ENCODE measurements around the gene GRM7. TPM values are rescaled to one million over a fixed set of nuclear protein-coding genes. Genes with fewer than 3 reads are reported as not detected.

Gene GRM7
- total RNA-seq, 1 experiment from 2014 or later: not detected

DNA sequence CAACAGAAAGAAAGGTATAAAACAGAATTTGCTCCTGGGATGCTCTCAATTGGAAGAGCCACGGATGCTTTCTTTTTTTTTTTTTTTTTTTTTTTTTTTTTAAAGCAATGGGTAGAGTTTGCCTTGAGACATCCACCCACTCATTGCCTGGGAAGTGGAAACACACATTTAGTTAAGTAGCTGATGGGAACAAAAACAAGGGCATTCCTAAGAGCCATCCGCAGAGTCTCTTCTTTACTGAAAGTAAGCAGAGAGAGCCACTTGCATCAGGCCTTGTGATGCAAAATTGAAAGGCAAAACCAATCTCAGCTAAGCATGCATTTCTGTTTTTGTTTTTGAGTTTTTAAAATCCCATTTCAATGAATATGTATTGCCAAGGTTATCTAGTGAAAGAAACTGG, 852.8 kb downstream of the GRM7 start:
- CTCF ChIA-PET: no interaction called here
- ATAC-seq: no peak
- TF ChIP-seq EZH2 (IDR thresholded peaks at IDR 0.05; ENCODE audit: low read length, unreplicated experiment): no peak
- TF ChIP-seq, protein P1, sequence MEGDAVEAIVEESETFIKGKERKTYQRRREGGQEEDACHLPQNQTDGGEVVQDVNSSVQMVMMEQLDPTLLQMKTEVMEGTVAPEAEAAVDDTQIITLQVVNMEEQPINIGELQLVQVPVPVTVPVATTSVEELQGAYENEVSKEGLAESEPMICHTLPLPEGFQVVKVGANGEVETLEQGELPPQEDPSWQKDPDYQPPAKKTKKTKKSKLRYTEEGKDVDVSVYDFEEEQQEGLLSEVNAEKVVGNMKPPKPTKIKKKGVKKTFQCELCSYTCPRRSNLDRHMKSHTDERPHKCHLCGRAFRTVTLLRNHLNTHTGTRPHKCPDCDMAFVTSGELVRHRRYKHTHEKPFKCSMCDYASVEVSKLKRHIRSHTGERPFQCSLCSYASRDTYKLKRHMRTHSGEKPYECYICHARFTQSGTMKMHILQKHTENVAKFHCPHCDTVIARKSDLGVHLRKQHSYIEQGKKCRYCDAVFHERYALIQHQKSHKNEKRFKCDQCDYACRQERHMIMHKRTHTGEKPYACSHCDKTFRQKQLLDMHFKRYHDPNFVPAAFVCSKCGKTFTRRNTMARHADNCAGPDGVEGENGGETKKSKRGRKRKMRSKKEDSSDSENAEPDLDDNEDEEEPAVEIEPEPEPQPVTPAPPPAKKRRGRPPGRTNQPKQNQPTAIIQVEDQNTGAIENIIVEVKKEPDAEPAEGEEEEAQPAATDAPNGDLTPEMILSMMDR (conservative IDR thresholded peaks at IDR 0.05; ENCODE audit: low read depth, low read length): no peak
- TF ChIP-seq EZH2phosphoT487 (IDR thresholded peaks at IDR 0.05; ENCODE audit: borderline replicate concordance, low read length): no peak
- no peak overlapping the region for H3K4me3 ChIP-seq (ENCODE audit: low read length)
- no peak for DNase-seq
- BruUV-seq (replicated peaks): no TSS peak
- no peaks in the 10 kb centered on the region for H3K79me2 ChIP-seq (ENCODE audit: low read length)
- no peaks in the 10 kb centered on the region for H4K20me1 ChIP-seq (ENCODE audit: low read length)
- no peaks in the 10 kb centered on the region for H3F3A ChIP-seq (ENCODE audit: low read length, unreplicated experiment)
- H3K27ac ChIP-seq (ENCODE audit: low read length): no peak overlapping the region
- no peaks in the 10 kb centered on the region for H3K36me3 ChIP-seq (ENCODE audit: low read depth, low read length)
- no peak overlapping the region for H2AFZ ChIP-seq (ENCODE audit: low read length)
- peaks cover 10% of the 10 kb centered on the region; the same call in 1 of the 2 replicates for H3K9me3 ChIP-seq (ENCODE audit: low read length)
- intact Hi-C loops (cut with micrococcal nuclease): no loop called here
- no peaks in the 10 kb centered on the region for H3K27me3 ChIP-seq (ENCODE audit: low read length)
- no peaks in the 10 kb centered on the region for H3K9me2 ChIP-seq (replicated peaks; ENCODE audit: low read length)
- no peaks in the 10 kb centered on the region for H3K4me1 ChIP-seq (ENCODE audit: insufficient read depth, low read length)
- H3K9ac ChIP-seq (ENCODE audit: low read length): no peak overlapping the region
- H3K4me2 ChIP-seq (ENCODE audit: low read length): no peak overlapping the region
- POLR2A ChIA-PET (ENCODE audit: unreplicated experiment): no interaction called here

DNA sequence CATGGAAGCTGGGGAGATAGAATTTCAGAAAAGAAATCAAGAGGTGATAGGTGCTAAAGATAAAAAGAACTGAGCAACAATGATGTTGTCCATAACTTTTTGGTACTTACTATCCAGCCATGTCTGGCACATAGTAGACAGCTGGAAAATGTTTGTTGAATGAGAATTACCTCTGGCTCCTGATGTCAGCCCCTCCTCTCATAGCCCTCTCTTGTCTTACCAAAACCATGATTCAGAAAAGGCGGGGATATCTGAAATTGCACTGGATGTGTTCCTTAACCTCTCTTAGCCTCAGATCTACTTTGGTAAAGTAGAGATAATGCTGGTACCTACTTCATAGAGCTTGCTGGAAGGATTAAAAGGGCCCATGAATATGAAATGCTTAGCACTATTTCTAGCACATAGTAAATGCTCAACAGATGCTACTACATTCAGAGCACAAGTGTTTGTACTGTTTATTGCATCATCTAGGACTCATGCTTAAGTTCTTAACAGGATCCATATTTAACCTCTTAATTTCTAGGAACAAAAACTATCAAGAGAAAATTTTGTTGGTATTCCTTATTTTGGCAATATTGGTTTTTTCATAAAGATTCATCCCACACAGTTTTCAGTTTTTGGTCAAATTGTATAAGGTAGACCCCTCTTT, 859.9 kb downstream of the GRM7 start:
- no peak overlapping the region for H3K27ac ChIP-seq (ENCODE audit: low read length)
- no peaks in the 10 kb centered on the region for H3K27me3 ChIP-seq (ENCODE audit: low read length)
- H2AFZ ChIP-seq (ENCODE audit: low read length): no peak overlapping the region
- no peak overlapping the region for H3K4me3 ChIP-seq (ENCODE audit: low read length)
- CTCF ChIA-PET: no interaction called here
- no peak for ATAC-seq
- peaks cover 9% of the 10 kb centered on the region; the same call in 1 of the 2 replicates for H3K9me3 ChIP-seq (ENCODE audit: low read length)
- H3K79me2 ChIP-seq (ENCODE audit: low read length): no peaks in the 10 kb centered on the region
- no peak overlapping the region for H3K9ac ChIP-seq (ENCODE audit: low read length)
- BruUV-seq (replicated peaks): no TSS peak
- no peaks in the 10 kb centered on the region for H3K36me3 ChIP-seq (ENCODE audit: low read depth, low read length)
- TF ChIP-seq EZH2 (IDR thresholded peaks at IDR 0.05; ENCODE audit: low read length, unreplicated experiment) (no peak), EZH2phosphoT487 (IDR thresholded peaks at IDR 0.05; ENCODE audit: borderline replicate concordance, low read length) (no peak)
- TF ChIP-seq, protein P1 (conservative IDR thresholded peaks at IDR 0.05; ENCODE audit: low read depth, low read length): no peak
- H3F3A ChIP-seq (ENCODE audit: low read length, unreplicated experiment): no peaks in the 10 kb centered on the region
- POLR2A ChIA-PET (ENCODE audit: unreplicated experiment): no interaction called here
- no peaks in the 10 kb centered on the region for H3K9me2 ChIP-seq (replicated peaks; ENCODE audit: low read length)
- H3K4me1 ChIP-seq (ENCODE audit: insufficient read depth, low read length): no peaks in the 10 kb centered on the region
- no peak for DNase-seq
- intact Hi-C loops (cut with micrococcal nuclease): no loop called here
- H4K20me1 ChIP-seq (ENCODE audit: low read length): no peaks in the 10 kb centered on the region
- H3K4me2 ChIP-seq (ENCODE audit: low read length): no peak overlapping the region

DNA sequence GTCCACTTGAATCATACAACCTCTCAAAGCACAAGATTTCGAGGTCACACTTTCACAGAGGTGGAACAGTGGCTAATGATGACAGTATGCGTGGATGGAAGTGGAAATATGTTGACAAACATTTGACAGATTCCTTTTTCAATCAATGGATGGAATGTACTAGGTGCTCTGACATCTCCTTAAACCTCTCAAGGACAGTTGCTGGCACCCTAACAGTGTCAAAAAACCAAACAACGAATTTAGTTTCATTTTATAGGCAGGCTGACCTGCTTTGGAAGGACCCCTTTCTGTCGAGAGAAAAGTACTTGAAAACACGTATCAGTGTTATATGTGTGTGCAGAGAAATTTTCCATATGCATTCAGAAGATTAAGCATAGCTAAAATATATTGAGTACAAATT, 861.0 kb downstream of the GRM7 start:
- H3F3A ChIP-seq (ENCODE audit: low read length, unreplicated experiment): no peaks in the 10 kb centered on the region
- no peaks in the 10 kb centered on the region for H3K79me2 ChIP-seq (ENCODE audit: low read length)
- TF ChIP-seq EZH2 (IDR thresholded peaks at IDR 0.05; ENCODE audit: low read length, unreplicated experiment) (no peak), EZH2phosphoT487 (IDR thresholded peaks at IDR 0.05; ENCODE audit: borderline replicate concordance, low read length) (no peak)
- TF ChIP-seq, protein P1 (conservative IDR thresholded peaks at IDR 0.05; ENCODE audit: low read depth, low read length): no peak
- intact Hi-C loops (cut with micrococcal nuclease): no loop called here
- H3K4me2 ChIP-seq (ENCODE audit: low read length): no peak overlapping the region
- H4K20me1 ChIP-seq (ENCODE audit: low read length): no peaks in the 10 kb centered on the region
- peaks cover 9% of the 10 kb centered on the region for H3K9me3 ChIP-seq (ENCODE audit: low read length)
- H3K4me3 ChIP-seq (ENCODE audit: low read length): no peak overlapping the region
- H2AFZ ChIP-seq (ENCODE audit: low read length): no peak overlapping the region
- no peak overlapping the region for H3K9ac ChIP-seq (ENCODE audit: low read length)
- no peaks in the 10 kb centered on the region for H3K36me3 ChIP-seq (ENCODE audit: low read depth, low read length)
- ChIA-PET CTCF (no interaction called here), POLR2A (ENCODE audit: unreplicated experiment) (no interaction called here)
- BruUV-seq (replicated peaks): no TSS peak
- no peaks in the 10 kb centered on the region for H3K9me2 ChIP-seq (replicated peaks; ENCODE audit: low read length)
- H3K27me3 ChIP-seq (ENCODE audit: low read length): no peaks in the 10 kb centered on the region
- DNase-seq (no peak), ATAC-seq (no peak)
- H3K27ac ChIP-seq (ENCODE audit: low read length): no peak overlapping the region
- H3K4me1 ChIP-seq (ENCODE audit: insufficient read depth, low read length): no peaks in the 10 kb centered on the region

Data from PC-3 (cell line).